ENCODE data around the gene MIF4GD. TPM values are rescaled to one million over a fixed set of nuclear protein-coding genes. Genes with fewer than 3 reads are reported as not detected.
A peak's percentile ranks its signal among the peaks of the same experiment; 100 is the strongest.

Gene MIF4GD
- total RNA-seq, 2 experiments from 2014 or later, result 29.4 to 32.4 TPM

DNA sequence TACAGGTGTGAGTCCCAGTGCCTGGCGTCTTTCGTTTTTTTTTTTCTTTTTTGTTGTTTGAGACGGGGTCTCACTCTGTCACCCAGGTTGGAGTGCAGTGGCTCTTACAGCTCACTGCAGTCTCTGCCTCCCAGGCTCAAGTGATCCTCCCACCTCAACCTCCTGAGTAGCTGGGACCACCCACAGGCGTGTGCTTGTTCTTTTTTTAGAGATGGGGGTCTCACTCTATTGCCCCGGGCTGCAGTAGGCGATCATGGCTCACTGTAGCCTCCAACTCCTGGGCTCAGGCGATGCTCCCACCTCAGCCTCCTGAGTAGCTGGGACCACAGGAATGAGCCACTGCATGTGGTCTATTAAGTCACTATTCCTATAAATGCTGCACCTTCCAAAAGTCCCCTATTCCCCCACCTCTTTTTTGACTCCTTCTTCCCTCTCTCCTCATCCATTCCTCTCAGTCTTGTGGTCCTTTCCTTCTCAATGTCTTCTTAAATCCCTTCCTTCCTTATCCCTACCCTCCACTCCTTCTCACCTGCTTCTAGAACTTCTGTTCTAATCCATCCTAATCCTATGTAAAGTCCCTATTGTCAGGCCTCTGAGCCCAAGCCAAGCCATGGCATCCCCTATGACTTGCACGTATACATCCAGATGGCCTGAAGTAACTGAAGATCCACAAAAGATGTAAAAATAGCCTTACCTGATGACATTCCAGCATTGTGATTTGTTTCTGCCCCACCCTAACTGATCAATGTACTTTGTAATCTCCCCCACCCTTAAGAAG, 18.8 kb downstream of the MIF4GD start:
- no peak overlapping the region for H3K27ac ChIP-seq (ENCODE audit: low read depth in 1 of 2, low read length in 2 of 2)
- no peaks in the 10 kb centered on the region for H3K9me3 ChIP-seq (ENCODE audit: control insufficient read depth in 1 of 2, insufficient read depth in 1 of 2, low read length in 2 of 2)
- no peaks in the 10 kb centered on the region for H3K36me3 ChIP-seq (ENCODE audit: insufficient read depth, low read length)
- ChIA-PET POLR2A (interaction anchor here (1.3 kb wide), 1 partner anchor 37 kb away, joined by 4 read pairs; the partner anchor contains the start of gene SLC25A19), CTCF (interaction anchor here (1.1 kb wide), 1 partner anchor 9 kb away, joined by 3 read pairs; no protein-coding TSS in a partner anchor)
- Mint-ChIP-seq H3K9me3 (no peaks in the 10 kb centered on the region), H3K27ac (peak overlapping the region; percentile 85), H3K4me1 (ENCODE audit: low read depth) (peaks cover 75% of the 10 kb centered on the region), H3K27me3 (no peaks in the 10 kb centered on the region), H3K4me3 (no peak overlapping the region), H3K36me3 (ENCODE audit: low read depth) (peaks cover 19% of the 10 kb centered on the region)
- DNase-seq (no peak), ATAC-seq (ENCODE audit: poor library complexity) (no peak)
- intact Hi-C loops (cut with DNase I, micrococcal nuclease), result no loop called here
- H3K4me3 ChIP-seq (ENCODE audit: low read length), result no peak overlapping the region
- H3K27me3 ChIP-seq (ENCODE audit: control insufficient read depth in 1 of 2, insufficient read depth in 2 of 2, low read length in 2 of 2), result no peaks in the 10 kb centered on the region
- H3K4me1 ChIP-seq (ENCODE audit: insufficient read depth, low read length), result peaks cover 21% of the 10 kb centered on the region
- TF ChIP-seq, protein P1, sequence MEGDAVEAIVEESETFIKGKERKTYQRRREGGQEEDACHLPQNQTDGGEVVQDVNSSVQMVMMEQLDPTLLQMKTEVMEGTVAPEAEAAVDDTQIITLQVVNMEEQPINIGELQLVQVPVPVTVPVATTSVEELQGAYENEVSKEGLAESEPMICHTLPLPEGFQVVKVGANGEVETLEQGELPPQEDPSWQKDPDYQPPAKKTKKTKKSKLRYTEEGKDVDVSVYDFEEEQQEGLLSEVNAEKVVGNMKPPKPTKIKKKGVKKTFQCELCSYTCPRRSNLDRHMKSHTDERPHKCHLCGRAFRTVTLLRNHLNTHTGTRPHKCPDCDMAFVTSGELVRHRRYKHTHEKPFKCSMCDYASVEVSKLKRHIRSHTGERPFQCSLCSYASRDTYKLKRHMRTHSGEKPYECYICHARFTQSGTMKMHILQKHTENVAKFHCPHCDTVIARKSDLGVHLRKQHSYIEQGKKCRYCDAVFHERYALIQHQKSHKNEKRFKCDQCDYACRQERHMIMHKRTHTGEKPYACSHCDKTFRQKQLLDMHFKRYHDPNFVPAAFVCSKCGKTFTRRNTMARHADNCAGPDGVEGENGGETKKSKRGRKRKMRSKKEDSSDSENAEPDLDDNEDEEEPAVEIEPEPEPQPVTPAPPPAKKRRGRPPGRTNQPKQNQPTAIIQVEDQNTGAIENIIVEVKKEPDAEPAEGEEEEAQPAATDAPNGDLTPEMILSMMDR (IDR thresholded peaks at IDR 0.05), result no peak

DNA sequence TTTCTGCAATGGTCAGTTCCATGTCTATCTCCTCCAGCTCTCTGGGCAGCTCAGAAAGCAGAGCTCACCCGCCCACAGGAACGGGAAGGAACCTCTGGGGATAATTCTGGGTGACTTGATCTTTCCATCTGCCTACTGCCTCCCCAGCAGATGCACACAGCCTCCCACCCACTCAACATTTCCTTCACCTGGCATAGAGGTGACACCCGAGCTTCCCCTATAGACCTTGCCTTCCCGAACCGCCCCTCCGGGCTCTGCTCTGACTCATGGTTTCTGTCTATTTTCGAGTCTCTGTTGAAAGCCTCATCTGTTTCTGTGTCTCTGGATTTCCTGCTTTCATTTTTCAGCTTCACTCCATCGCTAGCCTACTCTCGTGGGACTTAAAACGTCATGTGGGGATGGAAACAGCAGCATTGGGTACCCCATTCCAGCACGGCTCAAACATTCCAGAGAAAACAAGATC, 21.0 kb downstream of the MIF4GD start:
- H3K27ac ChIP-seq (ENCODE audit: low read depth in 1 of 2, low read length in 2 of 2), result peak overlapping the region; percentile 45 to 53
- peak; percentile 23 to 78 (median 64) for DNase-seq
- TF ChIP-seq, protein P1 (IDR thresholded peaks at IDR 0.05), result no peak
- POLR2A ChIA-PET, result interaction anchor here (0.9 to 2.6 kb wide), 3 partner anchors 10 to 21 kb away, joined by 6 to 24 read pairs (median 7); partner anchors contain the start of genes GGA3, MIF4GD and MRPS7
- H3K27ac Mint-ChIP-seq, result peak overlapping the region; percentile 85
- H3K27me3 Mint-ChIP-seq, result no peaks in the 10 kb centered on the region
- H3K36me3 Mint-ChIP-seq (ENCODE audit: low read depth), result peaks cover 41% of the 10 kb centered on the region
- CTCF ChIA-PET, result interaction anchor here (0.8 to 3.0 kb wide), 5 partner anchors 10 to 162 kb away, joined by 3 to 17 read pairs (median 7); partner anchors contain the start of gene MIF4GD
- no peaks in the 10 kb centered on the region for H3K9me3 ChIP-seq (ENCODE audit: control insufficient read depth in 1 of 2, insufficient read depth in 1 of 2, low read length in 2 of 2)
- peak overlapping the region; percentile 75 for H3K4me3 Mint-ChIP-seq
- peak; percentile 97 for ATAC-seq (ENCODE audit: poor library complexity)
- H3K27me3 ChIP-seq (ENCODE audit: control insufficient read depth in 1 of 2, insufficient read depth in 2 of 2, low read length in 2 of 2), result no peaks in the 10 kb centered on the region
- peaks cover 18% of the 10 kb centered on the region for H3K36me3 ChIP-seq (ENCODE audit: insufficient read depth, low read length)
- intact Hi-C loops (cut with DNase I, micrococcal nuclease), result loop anchor here in 1 of 2 experiments (1.0 kb wide), 1 partner anchor 11 kb away; the partner anchor contains the start of genes GGA3 and MRPS7
- peaks cover 53% of the 10 kb centered on the region for H3K4me1 Mint-ChIP-seq (ENCODE audit: low read depth)
- H3K4me3 ChIP-seq (ENCODE audit: low read length), result peak overlapping the region; percentile 35
- peaks cover 29% of the 10 kb centered on the region for H3K4me1 ChIP-seq (ENCODE audit: insufficient read depth, low read length)
- H3K9me3 Mint-ChIP-seq, result no peaks in the 10 kb centered on the region

DNA sequence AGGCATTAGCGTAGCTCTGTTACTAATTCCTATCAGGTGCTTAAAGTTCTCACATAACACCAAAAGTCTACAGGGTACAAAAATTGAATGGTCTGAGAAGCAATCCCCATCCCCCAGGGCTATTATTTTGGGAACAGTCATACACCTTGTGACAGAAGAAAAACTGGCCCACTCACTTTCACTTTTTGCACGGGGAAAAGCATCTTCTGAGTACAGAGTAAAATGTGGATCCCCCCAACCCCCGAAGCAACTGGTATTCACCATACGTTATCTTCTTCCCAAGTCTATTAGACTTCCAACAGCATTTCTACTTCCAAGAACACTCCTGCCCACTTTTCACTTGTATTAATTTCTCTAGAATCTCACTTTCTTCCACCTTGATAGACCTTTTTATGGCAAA, 21.5 kb downstream of the MIF4GD start:
- CTCF ChIA-PET, result interaction anchor here (0.8 to 3.0 kb wide), 6 partner anchors 9 to 163 kb away, joined by 3 to 17 read pairs (median 6); partner anchors contain the start of gene MIF4GD

More for the DNA sequence above, 21.5 kb downstream of the MIF4GD start:
- DNase-seq (no peak), ATAC-seq (ENCODE audit: poor library complexity) (no peak)
- Mint-ChIP-seq H3K36me3 (ENCODE audit: low read depth) (peaks cover 46% of the 10 kb centered on the region), H3K4me3 (peak overlapping the region; percentile 75), H3K4me1 (ENCODE audit: low read depth) (peaks cover 51% of the 10 kb centered on the region), H3K9me3 (no peaks in the 10 kb centered on the region), H3K27me3 (no peaks in the 10 kb centered on the region), H3K27ac (peak overlapping the region; percentile 85)
- no peaks in the 10 kb centered on the region for H3K9me3 ChIP-seq (ENCODE audit: control insufficient read depth in 1 of 2, insufficient read depth in 1 of 2, low read length in 2 of 2)
- H3K27ac ChIP-seq (ENCODE audit: low read depth in 1 of 2, low read length in 2 of 2), result peak overlapping the region; percentile 45 to 53
- TF ChIP-seq, protein P1 (IDR thresholded peaks at IDR 0.05), result no peak
- intact Hi-C loops (cut with DNase I, micrococcal nuclease), result no loop called here
- H3K36me3 ChIP-seq (ENCODE audit: insufficient read depth, low read length), result peaks cover 23% of the 10 kb centered on the region
- H3K4me1 ChIP-seq (ENCODE audit: insufficient read depth, low read length), result peaks cover 34% of the 10 kb centered on the region
- POLR2A ChIA-PET, result interaction anchor here (0.9 to 2.6 kb wide), 3 partner anchors 10 to 21 kb away, joined by 6 to 24 read pairs (median 7); partner anchors contain the start of genes GGA3, MIF4GD and MRPS7
- peak overlapping the region; percentile 35 for H3K4me3 ChIP-seq (ENCODE audit: low read length)
- H3K27me3 ChIP-seq (ENCODE audit: control insufficient read depth in 1 of 2, insufficient read depth in 2 of 2, low read length in 2 of 2), result no peaks in the 10 kb centered on the region

Measured in CD4-positive, alpha-beta T cell (primary cell).